Central memory CD4-positive, alpha-beta T cell (primary cell): ENCODE measurements around the gene RSBN1.

ENCODE experiments used
- DNase-seq: peaks from one replicate; pipeline ENCODE4 v3.0.0; 2022

The RSBN1 gene

DNA sequence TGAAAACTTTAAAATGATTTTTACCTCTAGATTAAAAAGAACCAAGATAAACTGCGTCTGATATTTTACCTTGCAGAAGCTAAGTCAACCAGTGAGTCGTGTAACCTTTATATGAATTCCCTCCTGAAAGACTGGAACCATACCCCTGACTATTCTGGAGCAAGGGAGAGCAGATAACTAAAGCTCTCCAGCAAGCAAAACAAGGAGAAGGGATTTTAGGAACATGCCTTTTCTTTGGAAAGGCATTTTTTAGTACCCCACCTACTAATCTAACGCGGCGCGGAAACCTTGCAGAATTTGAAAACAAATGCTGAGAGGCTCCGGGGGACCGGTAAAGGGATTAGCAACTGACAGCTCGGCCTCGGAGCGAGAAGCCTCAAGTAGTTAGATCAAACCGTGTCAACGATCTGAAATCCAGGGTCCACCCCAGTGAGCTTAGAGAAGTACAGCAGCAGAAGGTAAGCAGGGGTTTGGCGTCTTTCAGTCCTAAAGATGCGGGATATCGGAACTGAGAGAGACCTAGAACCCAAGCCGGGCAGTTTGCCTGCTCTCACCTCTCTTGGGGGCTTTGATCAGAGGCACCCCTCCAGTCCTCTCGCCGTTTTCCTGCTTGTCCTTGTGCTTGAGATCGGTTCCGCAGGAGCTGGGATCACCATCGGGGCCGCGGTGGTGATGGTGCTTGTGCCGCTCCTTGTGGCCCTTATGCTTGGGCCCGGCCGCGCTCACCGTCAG, 954 bp downstream of the RSBN1 start:
- DNase-seq, result no peak

DNA sequence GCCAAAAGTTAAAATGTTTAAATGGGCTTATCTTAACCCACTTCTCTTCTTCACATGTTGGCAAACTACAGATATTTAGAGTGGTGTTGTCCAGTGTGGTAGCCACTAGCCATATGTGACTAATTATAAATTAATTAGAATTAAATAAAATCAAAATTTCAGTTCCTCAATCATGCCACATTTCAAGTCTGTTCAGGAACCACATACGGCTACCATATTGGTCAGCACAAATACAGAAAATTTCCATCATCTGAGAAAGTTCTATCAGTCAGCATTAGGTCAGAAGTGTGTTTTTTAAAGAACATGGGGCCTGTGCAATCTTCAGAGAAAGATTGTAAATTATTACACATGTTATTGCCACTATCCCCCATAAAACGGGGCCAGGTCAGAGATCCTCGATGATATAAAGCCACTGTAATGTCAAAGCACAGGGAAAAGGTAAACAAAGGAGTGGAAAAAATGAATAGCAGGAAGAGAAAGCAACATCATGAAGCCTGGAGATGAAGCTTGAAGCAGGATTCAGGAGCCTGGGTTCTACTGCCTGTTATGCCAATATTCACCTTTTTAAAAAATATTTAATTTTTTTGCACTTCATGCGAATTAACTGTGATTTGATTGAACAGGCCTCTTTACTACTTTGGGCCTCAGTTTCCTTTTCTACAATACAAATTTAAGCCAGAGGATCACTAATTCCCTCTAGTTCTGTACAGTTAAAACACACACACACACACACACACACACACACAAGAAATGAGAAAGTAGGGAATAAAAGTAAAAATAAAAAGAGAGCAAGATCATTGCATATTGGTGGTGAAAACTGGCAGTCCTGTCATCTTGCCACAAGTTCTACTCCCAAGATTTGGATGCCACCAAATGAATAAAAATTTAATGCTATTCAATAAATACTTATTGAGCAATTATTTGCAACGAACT, 2.3 kb downstream of the RSBN1 start:
- no peak for DNase-seq

DNA sequence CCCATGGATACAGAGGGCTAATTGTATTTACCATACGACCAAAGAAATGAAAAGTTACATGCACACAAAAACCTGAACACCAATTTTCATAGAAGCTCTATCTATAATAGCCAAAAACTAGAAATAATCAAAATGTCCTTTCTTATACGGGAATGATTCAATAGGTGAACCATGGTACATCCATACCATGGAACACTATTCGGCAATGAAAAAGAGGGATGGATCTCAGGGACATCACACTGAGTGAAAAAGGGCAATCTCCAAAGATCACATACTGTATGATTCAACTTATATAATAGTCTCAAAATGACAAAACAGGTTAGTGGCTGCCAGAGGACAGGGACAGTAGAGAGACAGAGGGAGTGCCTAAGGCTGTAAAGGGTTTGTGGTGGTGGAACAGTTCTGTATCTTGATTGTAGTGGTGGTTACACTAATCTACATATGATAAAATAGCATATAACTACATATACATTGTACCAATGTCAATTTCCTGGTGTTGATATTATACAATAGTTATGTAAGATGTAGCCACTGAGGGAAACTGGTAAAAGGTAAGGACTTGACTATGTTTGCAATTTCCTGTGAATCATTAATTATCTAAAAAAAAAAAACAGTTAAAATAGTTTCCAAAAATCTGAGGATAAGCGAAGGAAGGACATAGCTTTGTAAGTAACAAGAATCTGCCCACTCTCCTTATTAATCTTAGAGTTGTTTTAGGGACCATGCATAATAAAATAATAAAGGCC, 3.7 kb downstream of the RSBN1 start:
- no peak for DNase-seq

DNA sequence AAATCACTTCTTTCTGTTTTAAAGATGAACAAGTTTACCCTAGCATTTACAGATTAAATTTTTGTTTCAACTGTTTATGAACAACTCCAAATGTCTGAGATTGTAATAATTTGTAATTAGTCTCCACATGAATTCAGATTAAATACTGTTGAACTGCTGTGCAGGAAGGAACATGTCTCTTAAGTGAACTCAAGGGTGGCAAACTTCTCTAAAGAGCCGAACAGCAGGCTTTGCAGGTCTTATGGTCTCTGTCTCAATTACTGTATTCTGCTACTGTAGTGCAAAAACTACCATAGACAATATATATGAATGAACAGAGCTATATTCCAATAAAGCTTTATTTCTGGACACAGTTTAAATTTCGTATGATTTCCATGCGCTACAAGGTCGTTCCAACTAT, 6.6 kb downstream of the RSBN1 start:
- no peak for DNase-seq

DNA sequence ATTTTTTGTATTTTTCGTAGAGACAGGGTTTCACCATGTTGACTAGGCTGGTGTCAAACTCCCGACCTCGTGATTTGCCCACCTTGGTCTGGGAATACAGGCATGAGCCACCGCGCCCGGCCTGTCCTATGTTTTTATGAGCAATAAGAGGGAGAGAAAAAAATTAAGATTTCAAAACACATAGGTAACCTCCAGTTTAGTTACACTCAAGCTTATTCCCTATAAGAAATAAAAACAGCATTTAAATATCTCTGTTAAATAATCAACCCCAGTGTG, 7.1 kb downstream of the RSBN1 start:
- no peak for DNase-seq

DNA sequence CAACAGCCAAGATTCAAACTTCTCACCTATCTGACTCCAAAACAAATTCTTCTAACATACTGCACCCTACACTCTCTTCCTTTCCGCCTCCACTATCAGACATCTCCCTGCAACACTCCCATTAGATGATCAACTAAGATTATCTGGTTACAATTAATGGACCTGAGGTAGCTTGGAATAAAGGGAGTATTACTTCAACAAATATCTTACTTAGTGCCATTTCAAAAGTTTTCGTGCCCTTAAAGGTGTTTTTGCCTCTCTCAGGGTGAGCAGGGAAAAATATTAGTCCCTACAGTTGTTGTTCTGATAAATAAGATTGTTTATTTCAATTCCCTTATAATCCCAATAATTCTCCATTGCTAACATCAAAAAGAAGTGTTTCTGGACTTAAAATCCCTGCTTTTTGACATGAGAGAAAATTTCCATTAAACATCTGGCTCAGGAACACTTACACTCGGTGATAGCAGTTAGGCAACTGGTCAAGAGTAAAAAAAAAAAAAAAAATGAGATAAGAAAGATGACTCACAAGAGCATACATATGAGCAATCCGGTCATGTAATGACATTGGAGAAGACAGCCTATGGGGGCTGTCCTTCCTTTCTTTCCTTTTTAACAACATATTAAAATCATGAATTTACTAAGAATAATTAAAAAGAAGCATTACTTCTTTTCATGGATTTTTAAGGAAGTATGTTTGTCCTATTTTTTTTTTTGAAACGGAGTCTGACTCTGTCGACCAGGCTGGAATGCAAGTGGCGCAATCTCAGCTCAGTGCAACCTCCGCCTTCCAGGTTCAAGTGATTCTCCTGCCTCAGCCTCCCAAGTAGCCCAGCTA, 7.6 kb downstream of the RSBN1 start:
- no peak for DNase-seq

DNA sequence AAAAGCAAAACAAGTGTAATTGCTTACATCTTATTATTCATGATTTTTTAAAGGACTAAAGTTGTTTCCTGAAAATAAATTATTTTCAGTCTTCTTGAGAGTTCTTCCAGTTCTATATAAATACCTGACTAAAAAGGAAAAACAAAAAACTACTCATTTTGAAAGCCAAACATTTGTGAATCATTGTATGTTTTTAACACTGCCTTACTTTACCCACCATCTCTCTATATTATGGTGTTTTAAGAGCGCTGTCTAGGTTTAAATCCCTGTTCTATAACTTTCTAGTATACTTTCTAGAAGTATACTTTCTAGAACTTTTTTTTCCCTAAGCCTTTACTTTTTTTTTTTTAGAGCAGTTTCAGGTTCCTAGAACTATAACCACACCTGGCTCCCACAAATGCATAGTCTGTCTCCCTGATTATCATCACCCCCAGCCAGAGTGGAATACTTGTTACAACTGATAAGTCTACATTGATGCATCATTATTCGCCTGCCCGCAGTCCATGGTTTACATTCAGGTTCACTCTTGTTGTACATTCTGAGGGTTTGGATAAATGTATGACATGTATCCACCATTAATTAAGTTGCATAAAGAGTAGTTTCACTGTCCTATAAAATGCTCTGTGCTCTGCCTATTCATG, 9.8 kb downstream of the RSBN1 start:
- DNase-seq, result no peak

DNA sequence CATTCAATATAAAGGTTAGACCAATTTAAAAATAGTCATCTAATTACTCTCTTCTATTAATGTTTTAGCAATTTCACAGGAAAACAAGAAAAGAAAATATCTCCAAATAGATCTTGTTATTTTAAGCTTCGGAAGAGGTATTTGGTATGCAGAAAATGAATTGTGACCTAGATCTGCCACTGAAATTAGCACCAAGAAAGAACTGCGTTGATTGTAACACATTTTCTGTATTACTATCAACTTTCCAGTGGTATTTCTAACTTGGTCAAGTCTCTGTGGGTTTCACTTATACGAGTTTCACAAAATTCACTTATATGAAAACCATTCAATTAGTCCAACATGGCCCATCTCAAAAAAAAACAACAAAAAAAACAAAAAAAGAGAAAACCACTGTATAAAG, 11.8 kb downstream of the RSBN1 start:
- DNase-seq, result no peak

DNA sequence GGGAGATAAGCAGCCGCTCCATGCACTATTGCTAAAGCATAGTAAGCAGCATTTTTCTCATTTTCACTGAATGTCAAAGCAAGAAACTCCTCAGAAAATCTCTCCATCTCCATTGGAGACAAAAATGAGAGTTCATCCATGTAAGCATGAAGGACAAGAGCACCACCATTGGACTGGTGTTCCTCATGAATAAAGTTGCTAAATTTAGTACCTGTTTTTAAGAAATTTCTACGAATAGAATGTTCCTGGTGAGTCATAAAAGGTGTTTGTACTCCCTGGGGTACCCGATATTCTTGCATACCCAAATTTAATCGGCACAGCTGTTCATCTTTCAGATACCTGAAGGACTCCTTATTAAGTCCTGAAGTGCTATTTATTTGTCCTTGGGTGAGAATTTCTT, 14.8 kb downstream of the RSBN1 start:
- DNase-seq, result no peak

DNA sequence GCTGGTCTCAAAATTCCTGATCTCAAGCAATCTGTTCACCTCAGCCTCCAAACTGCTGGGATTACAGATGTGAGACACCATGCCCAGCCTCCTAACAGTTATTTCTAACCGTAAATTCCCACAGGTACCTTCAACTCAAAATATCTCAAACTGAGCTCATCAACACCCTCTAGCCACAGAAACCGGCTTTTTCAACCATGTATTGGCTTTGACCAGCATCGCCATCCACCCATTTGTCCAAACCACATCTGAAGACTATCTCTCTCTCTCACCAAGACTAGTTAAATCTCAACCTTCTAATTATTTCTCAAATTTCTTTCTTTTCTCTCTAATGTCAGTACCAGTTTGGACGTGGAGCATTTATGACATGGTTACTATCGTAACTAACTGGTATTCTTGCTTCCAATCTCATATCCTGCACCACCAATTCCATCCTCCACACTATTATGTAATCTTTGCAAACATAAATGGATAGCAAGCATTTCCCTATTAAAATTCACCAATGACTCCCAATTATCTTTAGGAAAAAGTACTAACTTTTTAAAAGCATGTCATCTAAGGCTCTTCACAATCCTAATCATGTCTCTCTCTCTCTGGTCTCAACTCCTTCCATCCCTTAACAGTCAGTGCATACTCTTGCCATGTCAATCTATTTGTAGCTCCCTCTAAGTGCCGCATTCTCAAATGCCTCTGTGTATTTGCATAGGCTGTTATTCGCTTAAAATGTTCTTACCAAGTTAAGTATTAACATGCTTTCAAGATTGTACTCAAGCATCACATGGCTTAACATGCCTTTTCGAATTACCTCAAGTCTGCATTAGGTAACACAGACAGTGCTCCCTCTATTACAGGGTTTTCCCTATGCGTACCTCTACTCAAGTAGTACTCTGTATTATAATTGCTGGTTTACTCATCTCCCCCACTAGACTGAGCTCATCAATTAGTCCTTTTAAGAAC, 18.1 kb downstream of the RSBN1 start:
- DNase-seq, result no peak

DNA sequence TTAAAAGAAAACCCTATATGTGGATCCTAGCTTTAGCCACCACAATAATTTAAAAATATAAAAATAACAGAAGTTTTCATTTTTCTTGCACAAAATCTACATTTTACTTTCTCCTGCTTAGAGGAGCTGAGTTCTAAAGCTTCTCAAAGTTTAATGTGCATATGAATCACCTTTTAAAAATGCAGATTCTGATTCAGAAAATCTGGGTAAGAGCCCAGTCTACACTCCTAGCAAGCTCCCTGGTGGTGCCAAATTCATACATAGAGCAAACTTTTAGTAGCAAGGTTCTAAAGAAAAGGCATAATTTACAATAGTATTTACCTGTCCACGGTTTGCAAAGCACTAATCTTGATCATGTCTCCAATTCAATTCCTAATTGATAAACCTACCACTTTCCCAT, 19.3 kb downstream of the RSBN1 start:
- DNase-seq, result no peak

DNA sequence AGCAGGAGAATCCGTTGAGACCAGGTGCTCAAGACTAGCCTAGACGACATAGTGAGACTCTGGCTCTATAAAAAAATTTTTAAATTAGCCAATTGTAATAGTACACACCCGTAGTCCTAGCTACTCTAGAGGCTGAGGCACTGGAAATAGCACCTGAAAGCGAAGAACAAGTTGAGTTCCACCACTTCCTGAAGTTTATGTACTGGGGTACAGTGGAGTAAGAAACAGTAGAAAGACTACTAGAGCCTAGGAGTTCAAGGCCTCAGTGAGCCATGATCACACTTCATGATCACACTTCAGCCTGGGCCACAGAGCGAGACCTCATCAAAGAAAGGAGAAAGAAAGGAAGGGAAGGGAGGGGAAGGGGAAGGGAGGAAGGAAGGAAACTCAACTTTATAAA, 19.8 kb downstream of the RSBN1 start:
- DNase-seq, result peak; percentile 13

DNA sequence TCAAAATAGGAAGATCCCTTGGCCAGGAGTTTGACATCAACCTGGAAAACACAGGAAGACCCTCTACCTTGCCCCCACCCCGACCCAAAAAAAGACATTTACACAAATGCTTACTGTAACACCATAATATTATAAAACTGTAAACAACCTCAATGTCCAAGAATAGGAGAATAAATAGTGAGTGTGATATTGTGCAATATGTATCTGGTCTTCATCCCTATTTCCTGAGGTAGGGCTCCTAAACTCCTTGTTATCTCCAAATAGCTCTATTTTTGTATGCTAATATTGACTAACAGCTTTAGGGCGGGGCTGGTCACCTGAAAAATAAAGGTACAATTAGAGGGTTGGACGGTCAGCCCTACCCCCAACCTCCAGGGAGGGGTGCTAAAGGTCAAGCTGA, 23.5 kb downstream of the RSBN1 start:
- DNase-seq, result no peak

DNA sequence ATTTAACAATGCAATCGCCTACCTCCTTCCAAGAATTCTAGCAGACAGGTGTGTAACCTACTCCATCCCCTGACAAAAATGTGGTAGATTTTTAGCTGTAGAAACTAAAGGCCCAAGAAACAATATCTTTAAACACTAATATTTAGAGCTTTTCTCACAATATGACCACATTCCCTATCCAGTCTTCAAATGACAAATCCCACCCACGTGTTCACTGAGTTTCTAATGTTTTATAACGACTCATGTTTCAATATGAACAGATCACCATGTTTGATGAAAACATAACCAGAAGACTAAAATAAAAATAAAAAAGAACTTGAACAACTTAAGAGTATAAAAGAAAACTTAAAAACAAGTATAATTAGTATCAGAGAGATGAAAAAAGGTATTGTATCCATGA, 24.6 kb downstream of the RSBN1 start:
- DNase-seq, result no peak

DNA sequence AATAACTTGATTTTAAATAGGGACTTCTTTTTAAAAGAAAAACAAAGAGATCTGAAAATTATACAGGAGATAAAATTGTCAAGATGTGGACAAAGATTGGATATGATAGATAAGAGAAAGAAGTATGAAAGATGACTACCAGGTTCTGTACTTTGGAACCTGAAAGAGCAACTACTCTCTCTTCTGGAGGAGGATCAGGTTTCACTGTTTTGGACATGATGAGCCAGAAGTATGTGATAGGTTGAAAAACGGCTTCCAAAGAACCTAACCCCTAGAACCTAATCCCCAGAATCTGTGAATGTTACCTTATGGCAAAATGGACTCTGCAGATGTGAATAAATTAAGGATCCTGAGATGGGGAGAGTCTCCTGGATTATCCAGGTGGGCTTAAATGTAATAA, 26.2 kb downstream of the RSBN1 start:
- no peak for DNase-seq

DNA sequence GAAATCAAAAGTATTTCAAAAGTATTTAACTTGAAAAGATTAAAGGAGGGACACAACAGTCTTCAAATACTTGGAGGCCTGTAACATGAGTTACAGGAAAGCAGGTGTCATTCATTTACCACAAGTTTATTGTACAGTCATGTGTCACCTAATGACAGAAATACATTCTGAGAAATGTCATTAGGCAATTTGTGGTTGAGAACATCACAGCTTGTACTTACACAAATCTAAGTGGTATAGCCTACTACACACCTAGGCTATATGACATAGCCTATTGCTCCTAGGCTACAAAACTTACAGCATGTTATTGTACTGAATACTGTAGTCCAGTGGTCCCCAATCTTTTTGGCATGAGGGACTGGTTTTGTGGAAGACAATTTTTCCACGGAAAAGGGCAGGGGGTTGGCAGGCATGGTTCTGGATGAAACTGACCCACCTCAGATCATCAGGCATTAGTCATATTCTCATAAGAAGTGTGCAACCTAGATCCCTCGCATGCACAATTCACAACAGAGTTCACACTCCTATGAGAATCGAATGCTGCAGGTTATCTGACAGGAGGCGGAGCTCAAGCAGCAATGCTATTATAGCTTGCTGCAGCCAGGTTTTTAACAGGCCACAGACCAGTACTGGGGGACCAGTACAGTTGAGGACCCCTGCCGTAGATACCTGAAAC, 28.0 kb downstream of the RSBN1 start:
- DNase-seq, result peak; percentile 32

DNA sequence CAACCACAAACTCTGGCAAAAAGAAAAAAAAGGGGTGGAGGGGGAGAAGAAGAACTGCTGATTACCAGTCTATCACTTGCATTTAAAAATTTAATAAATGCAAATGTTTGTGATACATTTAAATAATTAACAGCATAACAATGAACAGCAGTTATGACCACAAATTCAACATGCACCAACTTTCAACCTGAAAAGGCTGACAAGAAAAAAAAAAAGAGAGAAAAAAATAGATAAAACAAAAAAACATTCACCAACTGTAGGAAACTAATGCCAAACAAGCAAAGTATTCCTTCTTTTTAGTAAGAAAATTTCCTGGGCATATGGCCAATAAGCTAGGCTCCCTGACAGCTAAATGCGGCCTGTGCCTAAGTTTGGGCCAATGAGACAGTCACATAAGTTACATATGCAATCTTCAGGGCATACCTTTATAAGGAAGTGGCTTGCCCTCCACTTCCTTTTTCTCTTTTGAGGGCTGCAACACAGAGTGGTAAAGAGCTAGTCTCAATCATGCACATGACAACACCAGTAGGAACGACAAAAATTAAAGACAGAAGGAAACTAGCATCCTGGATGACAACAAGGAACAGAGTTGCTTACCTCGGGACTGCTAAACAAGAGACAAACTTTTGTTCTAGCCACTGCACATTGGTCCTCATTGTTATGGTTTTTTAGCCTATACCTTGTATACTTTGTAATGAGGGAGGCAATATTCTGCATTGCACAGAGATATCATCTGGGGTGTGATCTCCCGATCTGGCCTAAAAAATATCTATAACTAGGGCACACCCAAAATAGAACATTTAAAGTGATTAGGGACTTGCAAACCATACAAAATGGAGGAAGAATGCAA, 28.8 kb downstream of the RSBN1 start:
- peak; percentile 74 for DNase-seq

DNA sequence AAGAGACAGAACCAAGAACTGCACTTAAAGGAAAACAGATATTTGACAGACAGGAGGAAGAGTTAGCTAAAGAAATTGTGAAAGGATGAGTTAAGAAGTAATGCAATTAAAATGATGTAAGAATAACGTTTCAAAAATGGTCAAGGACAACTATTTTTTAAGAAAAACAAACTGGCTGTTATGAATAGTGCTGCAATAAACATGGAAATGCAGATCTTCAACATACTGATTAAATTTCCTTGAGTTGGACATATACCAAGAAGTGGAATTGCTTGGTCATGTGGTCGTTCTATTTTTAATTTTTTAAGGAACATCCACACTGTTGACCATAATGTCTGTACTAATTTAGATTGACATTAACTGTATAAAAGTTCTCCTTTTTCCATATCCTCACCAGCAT, 29.9 kb downstream of the RSBN1 start:
- no peak for DNase-seq

DNA sequence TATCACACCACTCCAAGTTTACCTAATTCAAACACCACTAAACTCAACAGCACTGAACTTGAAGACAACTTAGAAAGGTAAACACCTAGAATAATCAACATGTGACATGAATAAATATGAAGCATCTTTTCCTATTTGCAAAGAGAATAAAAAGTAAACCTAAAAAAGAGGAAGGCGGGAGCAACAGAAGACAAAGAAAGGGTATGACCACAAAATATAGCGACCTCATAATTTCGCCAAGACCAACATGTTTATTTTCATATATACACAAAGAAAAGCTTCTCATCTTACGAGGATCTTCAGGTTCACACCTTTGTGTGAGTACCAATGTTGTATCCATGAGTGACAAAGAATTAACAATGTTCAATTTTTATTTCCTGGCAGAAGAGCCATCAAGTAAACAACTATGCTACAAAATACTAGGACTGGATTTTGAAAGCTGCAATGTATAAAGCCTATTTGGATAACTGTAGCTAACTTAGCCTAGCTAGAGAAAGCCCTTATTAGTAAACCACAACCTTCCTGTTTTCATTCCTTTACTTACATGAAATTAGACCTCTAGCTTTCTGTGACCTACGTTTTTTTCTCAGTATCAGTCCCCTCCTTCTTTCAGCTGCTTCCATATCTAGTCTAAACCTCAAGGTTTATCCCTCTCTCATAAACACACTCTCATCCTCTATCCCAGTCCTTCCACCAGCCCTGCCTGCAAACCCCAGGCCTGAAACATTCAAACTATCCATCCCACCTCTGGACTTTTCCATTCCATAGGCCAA, 31.7 kb downstream of the RSBN1 start:
- DNase-seq, result peak; percentile 24
